GM12891 (cell line): ENCODE data around the gene FUOM.
"Not testable (repeated sequence)": the region's sequence is repeated elsewhere in the genome, so short reads cannot be mapped to it uniquely, and the experiment has no call there.

Experiments used
- DNase-seq: peaks from one replicate; pipeline ENCODE4 v3.0.0; 2011; ENCODE audit warnings: low spot score; ENCODE audit not compliant: insufficient read length
- FAIRE-seq: peaks from 2 replicates; lab custom pipeline; 2011; peaks lifted over from hg19 to GRCh38; lab: Jason Lieb, UNC
- PAX5 ChIP-seq: IDR thresholded peaks from 2 replicates; pipeline ENCODE4 v1.6.1; 2011; ENCODE audit warnings: low read length, moderate library complexity, mild to moderate bottlenecking; ENCODE audit not compliant: insufficient read depth, severe bottlenecking
- POLR2A ChIP-seq: IDR thresholded peaks from 2 replicates; pipeline ENCODE4 v1.6.1; 2011; ENCODE audit warnings: low read depth, low read length, control low read depth
- POLR2AphosphoS5 ChIP-seq: IDR thresholded peaks from 2 replicates; pipeline ENCODE4 v1.6.1; 2011; ENCODE audit warnings: low read depth, low read length, control low read depth
- POU2F2 ChIP-seq: IDR thresholded peaks from 2 replicates; pipeline ENCODE4 v1.6.1; 2011; ENCODE audit warnings: low read depth, mild to moderate bottlenecking, control low read depth, low read length, moderate library complexity
- SPI1 ChIP-seq: IDR thresholded peaks from 2 replicates; pipeline ENCODE4 v1.6.1; 2011; ENCODE audit warnings: low read depth, low read length, control low read depth
- TAF1 ChIP-seq: IDR thresholded peaks from 2 replicates; pipeline ENCODE4 v1.6.1; 2011; ENCODE audit warnings: low read depth, low read length, control low read depth

Gene FUOM

GRCh38 chr10:133324198-133324792, 33.5 kb downstream of the FUOM start:
- DNase-seq: peak; percentile 60
- FAIRE-seq: peak; percentile 94
- TF ChIP-seq SPI1: no peak
- no peak for TF ChIP-seq POLR2A
- no peak for TF ChIP-seq TAF1
- TF ChIP-seq POU2F2: no peak
- TF ChIP-seq PAX5: no peak
- TF ChIP-seq POLR2AphosphoS5: no peak

- DNase-seq, FAIRE-seq: not testable (repeated sequence)
Observed at GRCh38 chr10:133322064-133322709, 35.6 kb downstream of the FUOM start.

DNA sequence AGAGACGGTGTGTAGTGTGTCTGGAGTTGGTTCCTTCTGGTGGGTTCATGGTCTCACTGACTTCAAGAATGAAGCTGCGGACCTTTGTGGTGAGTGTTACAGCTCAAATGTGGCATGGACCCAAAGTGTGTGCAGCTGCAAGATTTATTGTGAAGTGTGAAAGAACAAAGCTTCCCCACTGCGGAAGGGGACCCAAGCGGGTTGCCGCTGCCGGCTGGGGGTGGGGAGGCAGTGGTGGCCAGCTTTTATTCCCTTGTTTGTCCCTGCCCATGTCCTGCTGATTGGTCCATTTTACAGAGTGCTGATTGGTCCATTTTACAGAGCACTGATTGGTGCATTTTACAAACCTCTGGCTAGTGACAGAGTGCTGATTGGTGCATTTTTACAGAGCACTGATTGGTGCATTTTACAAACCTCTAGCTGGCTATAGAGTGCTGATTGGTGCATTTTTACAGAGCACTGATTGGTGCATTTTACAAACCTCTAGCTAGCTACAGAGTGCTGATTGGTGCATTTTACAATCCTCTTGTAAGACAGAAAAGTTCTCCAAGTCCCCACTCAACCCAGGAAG, 36.9 kb downstream of the FUOM start:
- DNase-seq, FAIRE-seq: not testable (repeated sequence)

DNA sequence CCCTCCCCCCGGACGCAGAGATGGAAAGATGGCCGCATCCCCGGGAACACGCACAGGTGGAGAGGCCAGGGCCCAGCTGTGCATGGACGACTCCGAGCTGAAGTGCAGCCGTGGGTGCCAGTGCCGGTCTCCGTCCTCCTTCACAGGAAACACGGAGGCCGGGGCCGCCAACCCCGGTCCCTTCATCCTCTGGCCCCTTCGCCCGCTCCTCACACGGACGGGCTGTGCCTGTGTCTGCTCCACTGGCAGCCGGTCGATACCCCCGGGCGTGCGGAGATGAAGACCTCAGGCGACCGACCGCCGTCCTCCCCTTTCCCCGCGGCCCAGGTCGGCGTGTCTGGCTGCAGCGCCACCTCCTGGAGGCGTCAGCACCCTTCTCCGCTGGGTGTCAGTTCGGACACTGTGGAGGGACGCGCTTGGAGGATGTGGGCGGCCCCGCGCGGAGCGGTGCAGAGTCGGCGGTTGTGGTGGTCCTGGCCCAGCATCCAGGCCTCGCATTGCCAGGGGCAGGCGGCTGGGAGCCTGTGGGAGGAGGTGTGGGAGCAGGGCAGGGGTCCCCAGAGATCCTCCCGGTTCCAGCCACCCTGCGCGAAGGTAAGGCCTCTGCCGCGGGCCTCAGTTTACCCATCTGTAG, 39.2 kb downstream of the FUOM start:
- peak; percentile 75 for FAIRE-seq

DNA sequence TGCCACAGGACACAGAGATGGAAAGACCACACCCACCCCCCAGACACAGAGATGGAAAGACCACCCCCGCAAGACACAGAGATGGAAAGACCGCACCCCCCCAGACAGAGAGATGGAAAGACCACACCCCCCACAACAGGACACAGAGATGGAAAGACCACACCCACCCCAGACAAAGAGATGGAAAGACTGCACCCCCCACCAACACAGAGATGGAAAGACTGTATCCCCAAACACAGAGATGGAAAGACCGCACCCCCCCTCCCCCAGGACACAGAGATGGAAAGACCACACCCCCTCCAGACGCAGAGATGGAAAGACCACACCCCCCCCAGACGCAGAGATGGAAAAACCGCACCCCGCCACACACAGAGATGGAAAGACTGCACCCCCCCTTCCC, 41.1 kb downstream of the FUOM start:
- TF ChIP-seq TAF1: no peak
- no peak for TF ChIP-seq SPI1
- no peak for TF ChIP-seq POU2F2
- TF ChIP-seq PAX5: no peak
- TF ChIP-seq POLR2A: no peak
- TF ChIP-seq POLR2AphosphoS5: no peak
- FAIRE-seq (no peak), DNase-seq (no peak)

More for the DNA sequence above, 39.2 kb downstream of the FUOM start:
- peak; percentile 65 for DNase-seq
- no peak for TF ChIP-seq TAF1
- TF ChIP-seq POLR2A: no peak
- no peak for TF ChIP-seq PAX5
- no peak for TF ChIP-seq POLR2AphosphoS5
- TF ChIP-seq POU2F2: no peak
- no peak for TF ChIP-seq SPI1

GRCh38 chr10:133316266-133316665, 41.6 kb downstream of the FUOM start:
- TF ChIP-seq POU2F2 (no peak), POLR2A (no peak), TAF1 (no peak), SPI1 (no peak), POLR2AphosphoS5 (no peak)
- DNase-seq (no peak), FAIRE-seq (no peak)

- TF ChIP-seq SPI1 (no peak), POU2F2 (no peak), POLR2AphosphoS5 (no peak), POLR2A (no peak), PAX5 (no peak), TAF1 (no peak)
- FAIRE-seq (peak; percentile 72), DNase-seq (no peak)
Observed at GRCh38 chr10:133315847-133316246, 42.0 kb downstream of the FUOM start.

- FAIRE-seq (no peak), DNase-seq (no peak)
Observed at GRCh38 chr10:133314911-133315310, 42.9 kb downstream of the FUOM start.

GRCh38 chr10:133313192-133313591, 44.6 kb downstream of the FUOM start:
- DNase-seq (no peak), FAIRE-seq (no peak)
- TF ChIP-seq SPI1: no peak

More at GRCh38 chr10:133314911-133315310, 42.9 kb downstream of the FUOM start:
- TF ChIP-seq POLR2A: no peak
- no peak for TF ChIP-seq TAF1
- TF ChIP-seq PAX5: no peak
- TF ChIP-seq POLR2AphosphoS5: no peak
- no peak for TF ChIP-seq POU2F2
- TF ChIP-seq SPI1: no peak

- no peak for DNase-seq
- FAIRE-seq: no peak
- TF ChIP-seq POLR2A: no peak
- no peak for TF ChIP-seq SPI1
- TF ChIP-seq POU2F2: no peak
- no peak for TF ChIP-seq PAX5
- no peak for TF ChIP-seq POLR2AphosphoS5
- TF ChIP-seq TAF1: no peak
Observed at GRCh38 chr10:133312769-133313145, 45.1 kb downstream of the FUOM start.
